IPS-NIHi7 (cell line): ENCODE data around the gene PRR5.

ENCODE experiments used
- DNase-seq: peaks from one replicate; pipeline ENCODE4 v3.0.0; 2012; ENCODE audit warnings: mixed read lengths; ENCODE audit errors: extremely low spot score

The PRR5 gene

GRCh38 chr22:44718418-44718817, 16.4 kb downstream of the PRR5 start:
- DNase-seq, result no peak

- DNase-seq, result no peak
These were observed 17.8 kb downstream of the PRR5 start for GRCh38 chr22:44719586-44720368.

GRCh38 chr22:44721213-44721612, 19.2 kb downstream of the PRR5 start:
- no peak for DNase-seq

GRCh38 chr22:44722611-44723010, 20.6 kb downstream of the PRR5 start:
- DNase-seq, result no peak

DNA sequence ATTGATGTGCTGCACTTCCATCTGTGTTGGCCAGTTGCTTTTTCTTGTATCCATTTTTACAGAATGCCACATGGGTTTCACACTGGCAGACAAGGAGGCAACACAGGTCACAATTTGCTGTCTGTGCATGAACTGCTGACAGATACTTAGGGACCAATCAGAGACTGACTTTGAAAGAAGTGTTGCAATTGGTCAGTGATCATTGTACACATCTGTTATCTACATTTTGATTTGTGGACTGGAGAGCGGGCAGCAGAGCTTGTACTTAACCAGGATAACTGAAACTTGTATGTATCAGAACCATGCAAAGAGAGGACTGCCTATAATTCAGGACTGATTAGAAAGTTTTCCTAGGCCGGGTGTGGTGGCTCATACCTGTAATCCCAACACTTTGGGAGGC, 21.8 kb downstream of the PRR5 start:
- DNase-seq, result no peak

DNA sequence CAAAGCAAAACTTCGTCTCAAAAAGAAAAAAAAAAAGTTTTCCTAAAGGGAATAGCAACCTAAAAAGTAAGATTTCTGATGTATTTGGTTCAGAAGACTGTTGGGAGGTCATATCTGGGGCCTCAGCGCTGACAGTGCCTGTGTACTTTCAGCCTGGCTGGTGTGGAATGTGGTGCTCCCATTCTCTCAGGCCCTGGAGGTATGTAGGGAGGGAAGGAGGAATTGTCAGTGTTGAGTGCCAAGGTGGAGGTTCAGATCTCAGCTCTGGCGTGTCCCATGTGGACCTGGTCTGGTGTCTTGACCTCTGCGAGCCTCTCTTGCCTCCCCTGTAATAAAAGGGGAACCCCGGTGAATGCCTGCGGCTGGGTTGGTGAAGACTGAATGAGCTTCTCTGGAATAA, 22.4 kb downstream of the PRR5 start:
- no peak for DNase-seq

DNA sequence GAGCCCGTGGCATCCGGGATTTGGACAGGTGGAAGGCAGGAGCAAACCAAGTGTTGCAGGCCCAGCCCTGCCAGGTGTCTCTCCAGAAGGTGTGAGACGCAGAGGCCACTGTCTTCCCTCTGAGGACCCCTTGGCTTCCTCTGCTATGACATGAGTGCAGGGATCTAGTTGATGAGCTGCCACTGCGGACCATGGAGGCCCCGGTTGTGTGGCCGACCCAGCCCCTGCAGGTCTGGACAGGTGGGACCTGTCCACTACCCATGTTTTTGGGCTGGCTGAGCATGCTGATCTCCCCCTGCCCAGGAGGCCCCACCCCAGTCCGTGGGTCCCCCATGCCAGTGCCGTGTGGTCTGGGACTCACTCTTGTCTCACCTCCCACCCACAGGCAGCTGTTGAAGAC, 22.9 kb downstream of the PRR5 start:
- DNase-seq, result no peak

DNA sequence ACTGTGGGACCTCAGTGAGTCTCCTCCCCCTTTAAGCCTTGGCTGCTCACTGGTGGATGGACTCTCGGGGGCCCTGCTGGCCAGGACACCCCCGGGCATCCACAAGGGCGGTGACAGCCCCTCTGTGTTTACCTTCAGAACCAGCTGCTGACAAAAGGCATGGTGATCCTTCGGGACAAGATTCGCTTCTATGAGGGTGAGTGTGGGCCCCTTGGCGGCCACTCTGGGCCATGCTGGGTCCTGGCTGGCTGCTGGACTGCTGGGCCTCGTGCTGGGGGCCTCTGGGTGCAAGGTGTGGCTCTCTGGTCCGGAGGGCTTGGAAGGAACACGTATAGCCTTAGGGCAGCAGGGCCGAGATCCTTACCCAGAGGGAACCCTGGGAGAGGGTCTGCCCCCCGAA, 24.4 kb downstream of the PRR5 start:
- no peak for DNase-seq

GRCh38 chr22:44727148-44727547, 25.1 kb downstream of the PRR5 start:
- no peak for DNase-seq

DNA sequence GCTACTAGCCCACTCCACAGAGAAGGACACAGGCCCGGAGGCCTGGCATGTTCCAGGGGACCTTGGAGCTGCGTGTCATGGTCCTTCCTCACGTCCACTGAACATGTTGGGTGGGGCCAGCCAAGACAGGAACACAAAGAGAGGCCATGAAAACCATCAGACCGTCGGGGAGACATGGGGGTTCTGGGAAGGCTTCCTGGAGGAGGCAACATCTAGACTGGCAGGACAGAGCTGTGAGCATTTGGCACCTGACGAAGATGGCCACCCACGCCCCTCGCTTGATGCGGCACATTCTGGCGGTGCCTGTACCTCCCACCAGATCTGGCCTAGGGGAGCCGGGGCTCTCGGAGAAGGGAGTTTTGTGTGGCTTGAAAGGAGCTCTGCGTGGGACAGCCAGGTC, 25.7 kb downstream of the PRR5 start:
- no peak for DNase-seq

DNA sequence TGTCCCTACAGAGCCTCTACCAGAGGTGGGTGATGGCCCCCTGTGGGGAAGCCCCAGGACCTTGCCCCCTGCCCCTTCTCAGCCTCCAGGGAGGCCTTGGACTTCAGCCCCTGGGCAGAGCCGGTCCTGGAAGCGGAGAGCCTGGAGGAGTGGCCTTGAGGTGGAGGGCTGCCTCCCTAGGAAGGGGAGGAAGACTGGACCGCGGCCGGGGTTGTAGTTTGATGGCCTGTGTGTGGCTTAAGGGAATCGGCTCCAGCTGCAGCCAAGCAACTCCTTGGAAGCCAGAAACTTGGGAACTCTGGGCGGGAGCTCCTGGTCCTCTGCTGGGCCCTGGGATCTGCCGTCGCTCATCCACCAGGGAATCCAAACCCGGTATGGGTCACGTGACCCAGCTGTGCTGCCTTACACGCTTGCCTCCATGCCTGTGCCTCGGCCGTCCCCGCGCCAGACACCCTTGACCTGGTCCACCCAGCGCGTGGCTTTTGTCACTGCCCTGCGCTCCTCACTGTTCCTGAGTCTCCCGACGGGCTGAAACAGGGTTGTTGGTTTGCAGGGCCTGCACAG, 26.8 kb downstream of the PRR5 start:
- DNase-seq, result no peak

- no peak for DNase-seq
These were observed 27.5 kb downstream of the PRR5 start for GRCh38 chr22:44729391-44730021.

DNA sequence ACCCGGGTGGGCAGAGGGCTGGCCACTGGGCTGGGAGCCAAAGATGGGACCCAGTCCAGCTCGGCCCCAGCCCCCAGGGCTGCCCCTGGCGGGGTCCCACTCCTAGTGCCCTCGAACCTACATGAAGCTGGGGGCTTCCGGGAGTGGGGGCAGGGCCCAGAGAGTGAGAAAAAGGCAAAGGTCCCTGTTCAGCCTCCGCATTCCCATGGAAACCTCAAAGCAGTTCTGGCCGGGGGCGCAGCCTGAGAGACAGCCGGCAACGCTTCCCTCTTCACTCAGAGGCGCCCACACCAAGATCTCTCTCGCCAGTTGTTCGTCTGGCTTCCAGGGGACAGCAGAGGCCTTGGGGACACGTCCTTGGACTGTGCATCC, 28.0 kb downstream of the PRR5 start:
- DNase-seq, result no peak

DNA sequence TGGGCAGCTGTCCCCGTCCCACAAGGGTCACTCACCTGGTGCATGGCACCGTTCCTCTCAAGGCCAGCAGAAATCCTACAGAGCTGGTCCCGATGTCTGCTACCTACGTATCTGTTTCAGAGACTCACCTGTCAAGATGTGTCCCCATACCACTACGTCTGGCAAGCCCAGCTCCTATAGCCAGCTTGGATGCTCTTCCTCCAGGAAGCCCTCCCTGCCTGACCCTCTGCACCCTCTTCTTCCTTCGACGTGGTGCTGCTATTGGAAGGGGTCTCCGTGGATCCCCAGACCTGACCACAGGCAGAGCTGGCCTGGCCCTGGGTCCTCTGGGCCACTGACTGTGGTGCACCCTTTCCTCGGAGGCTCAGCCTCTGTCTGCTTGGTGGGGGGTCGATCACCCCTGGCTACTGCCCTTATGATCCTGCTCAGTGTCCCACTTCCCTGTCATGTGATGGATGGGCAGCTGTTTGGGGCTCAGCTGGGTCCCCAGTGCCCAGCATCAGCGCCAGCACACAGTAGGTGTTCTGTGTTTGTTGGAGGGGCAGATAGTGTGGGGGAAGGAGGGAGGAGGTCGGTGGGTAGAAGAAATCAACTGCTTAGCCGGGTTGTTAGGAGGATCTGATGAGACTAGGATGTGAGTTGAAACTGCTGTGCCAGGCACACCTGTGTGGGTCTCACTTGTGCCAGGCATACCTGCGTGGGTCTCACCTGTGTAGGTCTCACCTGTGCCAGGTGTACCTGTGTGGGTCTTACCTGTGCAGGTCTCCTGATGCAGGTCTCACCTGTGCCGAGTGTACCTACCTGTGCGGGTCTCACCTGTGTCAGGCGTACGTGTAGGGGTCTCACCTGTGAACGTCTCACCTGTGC, 28.7 kb downstream of the PRR5 start:
- no peak for DNase-seq

GRCh38 chr22:44731357-44731970, 29.5 kb downstream of the PRR5 start:
- no peak for DNase-seq

- no peak for DNase-seq
These were observed 30.1 kb downstream of the PRR5 start for GRCh38 chr22:44732017-44732561.

DNA sequence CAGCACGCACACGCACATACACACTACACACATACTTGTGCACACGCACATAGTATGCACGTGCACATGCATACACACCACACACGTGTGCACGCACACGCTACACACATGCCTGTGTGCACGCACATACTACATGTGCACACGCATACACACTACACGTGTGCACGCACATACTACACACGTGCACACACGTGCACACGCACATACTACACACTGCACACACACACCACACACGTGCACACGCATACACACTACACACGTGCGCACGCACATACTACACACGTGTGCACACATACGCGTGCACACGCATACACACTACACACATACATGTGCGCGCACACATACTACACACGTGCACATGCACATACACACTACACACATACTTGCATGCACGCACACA, 30.7 kb downstream of the PRR5 start:
- no peak for DNase-seq

GRCh38 chr22:44733426-44734106, 31.6 kb downstream of the PRR5 start:
- DNase-seq, result no peak

- DNase-seq, result no peak
These were observed 32.3 kb downstream of the PRR5 start for GRCh38 chr22:44734278-44734677.

DNA sequence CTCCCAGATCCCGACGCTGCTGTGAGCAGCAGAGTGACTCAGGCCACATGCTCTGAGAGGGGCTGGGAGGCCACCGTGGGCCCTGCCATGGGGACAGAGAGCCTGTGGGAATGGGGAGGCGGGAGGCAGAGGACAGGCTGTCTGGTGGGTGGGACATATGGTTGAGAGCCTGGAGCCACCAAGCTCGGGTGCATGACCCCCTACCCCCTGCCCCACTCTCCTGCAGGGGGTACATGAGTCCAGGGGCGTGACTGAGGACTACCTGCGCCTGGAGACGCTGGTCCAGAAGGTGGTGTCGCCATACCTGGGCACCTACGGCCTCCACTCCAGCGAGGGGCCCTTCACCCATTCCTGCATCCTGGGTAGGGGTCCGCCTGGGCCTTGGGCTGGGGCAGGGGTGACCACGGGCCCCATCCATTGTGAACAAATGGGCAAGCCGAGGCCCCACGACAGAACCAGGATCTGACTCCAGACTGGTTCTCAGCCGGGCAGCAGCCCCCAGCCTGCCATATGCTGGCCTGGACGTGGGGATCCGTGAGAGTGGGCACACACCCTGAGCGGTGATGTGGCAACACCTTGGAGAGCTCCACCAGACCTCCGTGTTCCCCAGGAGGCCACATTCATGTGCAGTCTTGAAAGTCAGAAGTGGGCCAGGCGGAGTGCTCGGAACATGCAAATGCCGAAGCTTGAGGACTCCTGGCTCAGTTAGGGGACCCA, 33.0 kb downstream of the PRR5 start:
- DNase-seq, result no peak
